Uterine smooth muscle cell (primary cell): Measurements from ENCODE around the gene TXNDC8. TPM values are rescaled to one million over a fixed set of nuclear protein-coding genes. Genes with fewer than 3 reads are reported as not detected.

Source experiments
- total RNA-seq: library from RNA; depleted of rRNA; stranded (reverse); fragments of >200 nt; gene quantifications from 2 replicates; pipeline ENCODE4 v1.2.3, GENCODE V29; 2014

TXNDC8 gene
- not detected in 2 replicates for total RNA-seq

DNA sequence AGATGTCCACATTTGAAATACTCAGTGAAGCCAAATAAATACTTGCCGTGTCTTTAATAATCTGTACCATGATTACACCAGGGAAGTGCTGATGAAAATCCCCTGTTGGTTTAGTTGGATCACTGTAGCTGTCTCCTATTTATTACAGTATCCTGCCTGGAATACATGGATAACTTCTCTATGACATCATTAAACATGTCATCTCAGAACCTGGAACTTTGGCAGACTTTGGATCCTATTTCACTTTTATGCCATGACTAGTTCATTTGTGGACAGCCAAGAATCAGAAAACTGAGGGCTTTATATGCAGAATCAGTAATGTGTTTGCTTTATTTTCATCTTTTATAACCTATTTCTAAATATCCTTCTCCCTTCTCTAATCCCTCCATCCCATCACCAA lies at the start of gene TXNDC8:
TXNDC8 (minus strand) TSS at position 137 of the 400 bp plus-strand sequence.

DNA sequence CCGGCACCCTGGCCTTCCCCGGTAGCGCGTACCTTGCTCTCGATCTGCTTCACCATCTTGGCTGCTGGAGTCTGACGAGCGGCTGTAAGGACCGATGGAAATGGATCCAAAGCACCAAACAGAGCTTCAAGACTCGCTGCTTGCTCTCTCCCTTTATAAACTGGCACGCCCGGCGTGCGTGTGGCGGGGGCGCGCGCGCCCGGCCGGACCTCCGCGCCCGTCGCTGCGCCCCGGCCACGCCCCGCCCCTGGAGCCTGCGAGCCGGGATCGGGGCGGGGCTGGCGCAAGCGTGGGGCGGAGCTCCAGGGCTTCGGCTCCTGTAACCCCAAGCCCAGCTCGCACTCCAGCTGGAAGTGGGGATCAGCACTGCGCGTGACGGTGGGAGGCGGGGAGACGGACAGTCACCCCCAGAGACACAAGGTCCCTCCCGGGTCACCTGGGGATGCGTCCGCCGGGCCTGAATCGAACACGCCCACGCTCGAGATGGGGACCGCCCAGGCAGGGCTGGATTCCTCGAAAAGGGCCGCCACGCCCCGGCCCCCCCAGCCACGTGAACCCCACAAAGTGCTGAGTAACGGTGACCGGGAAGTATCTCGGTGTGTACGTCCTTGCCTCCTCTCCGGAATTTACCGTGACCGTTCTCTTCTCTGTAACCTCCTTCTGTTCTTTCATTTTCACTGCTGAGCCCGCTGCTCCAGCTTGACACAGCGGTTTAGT lies 81.1 kb downstream of the TXNDC8 start, which contains the start of gene TXN:
TXN (minus strand) TSS at position 128 of the 717 bp plus-strand sequence; CDS start at position 56, 72 bp downstream.

Other genes starting within 250 kb of the TXNDC8 start
- gene C9orf152, start 129.7 kb downstream of the TXNDC8 start, total RNA-seq, result under 0.01 TPM in 1 of 2 replicates, not detected in the other
- 370 and 447 TPM in 2 replicates for gene TXN, start 81.4 kb downstream of the TXNDC8 start, total RNA-seq
- gene SVEP1, start 241.9 kb upstream of the TXNDC8 start, total RNA-seq, result 11.1 and 42.2 TPM in 2 replicates